Esophagus muscularis mucosa (tissue), 4 donors: ENCODE measurements around the gene CCDC149. TPM values are rescaled to one million over a fixed set of nuclear protein-coding genes. Genes with fewer than 3 reads are reported as not detected.
A peak's percentile ranks its signal among the peaks of the same experiment; 100 is the strongest.

ENCODE experiments used
- DNase-seq: peaks from one replicate; pipeline ENCODE4 v3.0.0-alpha.2; 2017; ENCODE audit errors: extremely low spot score
- H3K27ac ChIP-seq, 4 donors: fragments of 200-600 bp; sonication (generic); replicated peaks in 1 of 4; 1 replicate in 3 of 4; 2 replicates in 1 of 4; pipeline ENCODE4 v1.5.1; 2016 to 2019; ENCODE audit warnings: mild to moderate bottlenecking in 1 of 4
- H3K27me3 ChIP-seq, 4 donors: fragments of 200-600 bp; sonication (generic); one replicate each; pipeline versions ENCODE4 v1.5.1 to v1.6.0; 2016 to 2019
- H3K36me3 ChIP-seq, 4 donors: fragments of 200-600 bp; sonication (generic); one replicate each; pipeline ENCODE4 v1.5.1; 2016 to 2019
- H3K4me1 ChIP-seq, 4 donors: fragments of 200-600 bp; sonication (generic); one replicate each; pipeline ENCODE4 v1.5.1; 2016 to 2019
- H3K4me3 ChIP-seq, 4 donors: fragments of 200-600 bp; sonication (generic); 1 replicate in 2 of 4; 2 replicates in 2 of 4; pipeline ENCODE4 v1.5.1; 2016 to 2019; ENCODE audit warnings: mild to moderate bottlenecking in 4 of 4, moderate library complexity in 1 of 4
- H3K9me3 ChIP-seq, 4 donors: fragments of 200-600 bp; sonication (generic); 1 replicate in 3 of 4; 2 replicates in 1 of 4; pipeline ENCODE4 v1.5.1; 2016 to 2019
- CTCF ChIP-seq, 3 experiments: fragments of 200-600 bp in 2 of 3; fragments of 450-650 bp in 1 of 3; sonication (generic) in 2 of 3; IDR thresholded peaks; one replicate each; pipeline ENCODE4 v1.5.1; 2017 to 2019; ENCODE audit warnings: antibody characterized with exemption in 3 of 3, mild to moderate bottlenecking in 2 of 3, moderate library complexity in 1 of 3
- EP300 ChIP-seq: sonication (generic); formaldehyde crosslinking; IDR thresholded peaks from one replicate; pipeline ENCODE4 v1.6.1; 2017; ENCODE audit warnings: antibody characterized with exemption
- POLR2A ChIP-seq: fragments of 450-650 bp; IDR thresholded peaks from one replicate; pipeline ENCODE4 v1.6.1; 2017; ENCODE audit warnings: antibody characterized with exemption, moderate library complexity, mild to moderate bottlenecking, low read depth
- POLR2AphosphoS5 ChIP-seq, 2 donors: sonication (generic); formaldehyde crosslinking; IDR thresholded peaks; one replicate each; pipeline ENCODE4 v1.6.1; 2017; ENCODE audit warnings: antibody characterized with exemption in 2 of 2
- WGBS: methylation state at CpG from one replicate; pipeline ENCODE4 v1.1.5; 2018; 5-methylcytosine and 5-hydroxymethylcytosine counted together
- intact Hi-C: fragments of 100-400 bp; cut with DNase I; formaldehyde crosslinking; loops from one replicate; pipeline ENCODE4 v1.15.1; 2023
- total RNA-seq, 4 donors: library from RNA; depleted of rRNA; stranded (reverse); fragments of >200 nt; gene quantifications; one replicate each; pipeline versions ENCODE4 v1.1.0 to v1.2.1, GENCODE V29; 2016

The CCDC149 gene
- total RNA-seq, 4 donors from 2014 or later: 21.0 to 37.9 (median 34.0) TPM

- H3K36me3 ChIP-seq: peaks cover 0 to 8% (median 4%) of the 10 kb centered on the region in 4 donors
- H3K27ac ChIP-seq: peak overlapping the region; percentile 90 to 96 (median 92)
- peaks cover 0 to 5% (median 0%) of the 10 kb centered on the region in 4 donors for H3K27me3 ChIP-seq
- DNase-seq: peak; percentile 45
- H3K9me3 ChIP-seq: no peaks in the 10 kb centered on the region
- no peak for TF ChIP-seq CTCF (IDR thresholded peaks at IDR 0.05)
- no peak for TF ChIP-seq EP300
- no peak for TF ChIP-seq POLR2AphosphoS5 (IDR thresholded peaks at IDR 0.05)
- TF ChIP-seq POLR2A: no peak
- H3K4me1 ChIP-seq: peaks cover 41 to 89% (median 81%) of the 10 kb centered on the region in 4 donors
- H3K4me3 ChIP-seq: peak overlapping the region in 3 of 4 donors; percentile 55 to 73 (median 58)
- intact Hi-C loops: loop anchor here (5.0 to 10.0 kb wide), 6 partner anchors 56 to 358 kb away; partner anchors contain the start of genes CCDC149 and DHX15
Observed at GRCh38 chr4:24796620-24797019, 116.2 kb downstream of the CCDC149 start.

- Histone ChIP-seq H3K4me3 (peak overlapping the region; percentile 55 to 73 (median 58)), H3K4me1 (peaks cover 35 to 81% (median 73%) of the 10 kb centered on the region in 4 donors)
Observed at GRCh38 chr4:24795666-24796381, 117.0 kb downstream of the CCDC149 start.

GRCh38 chr4:24794916-24795665 is 117.8 kb downstream of the CCDC149 start, which contains the start of gene SOD3:
TSS of gene SOD3 (plus strand) at chr4:24795573. CDS start at chr4:24799522, 3,949 bp downstream.
- TF ChIP-seq POLR2A (peak; percentile 84), POLR2AphosphoS5 (IDR thresholded peaks at IDR 0.05) (peak; percentile 90 to 99), CTCF (IDR thresholded peaks at IDR 0.05) (no peak), EP300 (peak; percentile 23)
- Histone ChIP-seq H3K27ac (peak within 1 kb of the TSS; percentile 90 to 96 (median 92)), H3K27me3 (peaks cover 0 to 5% (median 0%) of the 10 kb centered on the region in 4 donors), H3K36me3 (peaks cover 0 to 8% (median 2%) of the 10 kb centered on the region in 4 donors), H3K4me3 (peak within 1 kb of the TSS; percentile 55 to 73 (median 58)), H3K9me3 (no peaks in the 10 kb centered on the region), H3K4me1 (peaks cover 30 to 73% (median 66%) of the 10 kb centered on the region in 4 donors)
- DNase-seq: peak; percentile 97
- 30% methylated on average over 21 of the region's 21 CpGs for WGBS
- intact Hi-C loops: loop anchor here (5.0 to 10.0 kb wide), 6 partner anchors 57 to 360 kb away; partner anchors contain the start of genes CCDC149 and DHX15

More at GRCh38 chr4:24795666-24796381, 117.0 kb downstream of the CCDC149 start:
- Histone ChIP-seq H3K9me3 (no peaks in the 10 kb centered on the region), H3K36me3 (peaks cover 0 to 8% (median 4%) of the 10 kb centered on the region in 4 donors), H3K27me3 (peaks cover 0 to 5% (median 0%) of the 10 kb centered on the region in 4 donors), H3K27ac (peak overlapping the region; percentile 90 to 96 (median 92))
- peak; percentile 86 for DNase-seq
- TF ChIP-seq EP300: no peak
- no peak for TF ChIP-seq POLR2A
- no peak for TF ChIP-seq POLR2AphosphoS5 (IDR thresholded peaks at IDR 0.05)
- no peak for TF ChIP-seq CTCF (IDR thresholded peaks at IDR 0.05)
- intact Hi-C loops: loop anchor here (5.0 to 10.0 kb wide), 6 partner anchors 56 to 359 kb away; partner anchors contain the start of genes CCDC149 and DHX15
- 32% methylated on average over 9 of the region's 9 CpGs for WGBS

- no peak for DNase-seq
- peak overlapping the region; percentile 55 to 73 (median 58) for H3K4me3 ChIP-seq
- TF ChIP-seq POLR2AphosphoS5 (IDR thresholded peaks at IDR 0.05) (peak; percentile 59 to 79), EP300 (peak; percentile 96), CTCF (IDR thresholded peaks at IDR 0.05) (no peak), POLR2A (no peak)
- peaks cover 0 to 5% (median 0%) of the 10 kb centered on the region in 4 donors for H3K27me3 ChIP-seq
- H3K36me3 ChIP-seq: peaks cover 0 to 4% (median 0%) of the 10 kb centered on the region in 4 donors
- H3K27ac ChIP-seq: peak overlapping the region; percentile 90 to 96 (median 92)
- intact Hi-C loops: loop anchor here (10.0 kb wide), 3 partner anchors 210 to 360 kb away; partner anchors contain the start of gene DHX15
- H3K4me1 ChIP-seq: peaks cover 25 to 67% (median 59%) of the 10 kb centered on the region in 4 donors
- no peaks in the 10 kb centered on the region for H3K9me3 ChIP-seq
- 48% methylated on average over 10 of the region's 10 CpGs for WGBS
Observed at GRCh38 chr4:24794480-24794879, 118.4 kb downstream of the CCDC149 start.
